ENCODE data around the gene RNF126.
"Not testable (repeated sequence)": the region's sequence is repeated elsewhere in the genome, so short reads cannot be mapped to it uniquely, and the experiment has no call there.

RNF126 gene

DNA sequence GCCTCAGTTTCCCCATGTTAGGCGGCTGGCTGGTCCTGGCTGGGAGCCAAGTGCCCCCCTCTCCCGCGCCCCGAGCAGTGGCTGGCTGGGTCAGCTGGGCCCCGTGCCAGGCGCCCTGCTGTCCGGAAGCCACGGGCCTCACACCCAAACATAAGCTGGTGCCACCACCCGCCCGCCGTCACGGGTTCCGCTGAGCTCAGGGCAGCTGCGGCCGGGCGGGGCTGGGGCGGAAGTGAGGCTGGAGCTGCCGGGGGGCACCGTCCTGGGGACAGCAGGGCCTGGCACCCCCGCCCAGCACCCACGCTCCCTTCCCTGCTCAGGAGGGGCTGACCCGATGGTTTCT lies 54.0 kb downstream of the RNF126 start:
- no peak for DNase-seq

DNA sequence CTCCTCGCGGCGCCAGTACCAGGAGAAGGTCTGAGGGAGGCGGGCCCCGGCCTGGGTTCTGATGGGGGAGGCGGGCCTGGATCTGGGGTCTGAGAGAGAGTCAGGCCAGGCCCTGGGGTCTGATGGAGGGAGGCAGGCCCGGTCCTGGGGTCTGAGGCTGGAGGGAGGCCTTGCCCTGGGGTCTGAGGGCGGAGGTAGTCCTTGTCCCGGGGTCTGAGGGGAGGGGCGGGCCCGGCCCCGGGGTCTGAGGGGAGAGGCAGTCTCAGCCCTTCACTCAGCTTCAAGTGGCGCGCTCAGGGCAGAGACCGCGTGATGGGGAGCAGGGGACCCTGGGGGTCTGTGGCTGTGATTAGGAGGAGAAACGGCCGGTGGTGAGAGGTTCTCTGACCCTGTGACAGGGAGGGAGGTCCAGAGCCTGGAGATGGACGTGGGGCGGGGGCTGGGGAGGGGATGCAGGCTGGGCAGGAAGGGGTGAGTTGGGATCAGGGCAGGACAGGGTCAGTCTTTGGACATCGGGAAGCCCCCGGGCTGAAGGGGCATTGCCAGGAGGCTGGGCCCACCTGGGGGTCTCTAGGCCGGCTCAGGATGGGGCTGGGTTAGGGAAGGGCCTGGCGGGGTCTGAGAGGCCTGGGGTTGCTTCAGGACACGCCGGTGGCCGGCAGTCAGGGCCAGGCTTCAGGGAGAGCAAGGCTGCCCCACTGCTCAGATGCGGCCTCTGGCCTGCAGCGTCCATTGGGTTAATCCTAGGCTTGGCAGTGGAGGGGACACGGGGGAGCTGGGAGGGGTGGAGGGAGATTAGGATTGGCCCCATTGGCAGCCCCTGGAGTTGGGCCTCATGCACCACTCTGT lies 54.6 kb downstream of the RNF126 start:
- DNase-seq: no peak

DNA sequence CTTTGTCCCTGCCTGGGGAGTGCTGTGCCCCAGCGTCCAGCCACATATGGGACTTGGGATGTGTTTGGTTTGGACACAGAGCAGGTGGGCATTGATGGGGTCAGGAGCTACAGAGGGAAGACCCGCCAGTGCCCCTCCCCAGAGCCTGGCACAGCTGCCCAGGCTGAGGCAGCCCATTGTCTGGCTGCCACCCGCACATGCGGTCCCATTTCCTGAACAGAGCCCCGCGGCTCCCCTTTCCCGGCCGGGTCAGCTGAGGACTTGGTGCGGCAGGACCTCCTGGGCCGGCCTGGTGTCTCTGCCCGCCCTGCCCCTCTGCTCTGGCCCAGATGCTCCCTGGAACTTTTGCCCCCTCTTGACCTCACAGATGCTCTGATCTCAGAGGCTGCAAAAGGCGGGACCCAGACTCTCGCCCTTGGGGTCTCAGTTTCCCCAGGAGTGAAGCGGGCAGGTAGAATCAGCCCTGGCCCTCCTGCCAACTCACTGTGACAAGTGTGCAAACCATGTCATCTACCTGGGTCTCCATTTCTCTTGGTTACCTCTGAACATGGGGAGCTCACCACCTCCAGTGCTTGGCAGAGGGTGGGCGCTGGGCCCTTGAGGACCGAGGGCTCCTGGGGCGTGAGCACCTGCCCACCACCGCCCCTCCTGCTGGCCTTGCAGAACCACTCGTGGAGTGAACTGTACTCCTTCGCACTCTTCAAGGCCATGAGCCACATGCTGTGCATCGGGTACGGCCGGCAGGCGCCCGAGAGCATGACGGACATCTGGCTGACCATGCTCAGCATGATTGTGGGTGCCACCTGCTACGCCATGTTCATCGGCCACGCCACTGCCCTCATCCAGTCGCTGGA lies 55.5 kb downstream of the RNF126 start:
- DNase-seq: no peak

DNA sequence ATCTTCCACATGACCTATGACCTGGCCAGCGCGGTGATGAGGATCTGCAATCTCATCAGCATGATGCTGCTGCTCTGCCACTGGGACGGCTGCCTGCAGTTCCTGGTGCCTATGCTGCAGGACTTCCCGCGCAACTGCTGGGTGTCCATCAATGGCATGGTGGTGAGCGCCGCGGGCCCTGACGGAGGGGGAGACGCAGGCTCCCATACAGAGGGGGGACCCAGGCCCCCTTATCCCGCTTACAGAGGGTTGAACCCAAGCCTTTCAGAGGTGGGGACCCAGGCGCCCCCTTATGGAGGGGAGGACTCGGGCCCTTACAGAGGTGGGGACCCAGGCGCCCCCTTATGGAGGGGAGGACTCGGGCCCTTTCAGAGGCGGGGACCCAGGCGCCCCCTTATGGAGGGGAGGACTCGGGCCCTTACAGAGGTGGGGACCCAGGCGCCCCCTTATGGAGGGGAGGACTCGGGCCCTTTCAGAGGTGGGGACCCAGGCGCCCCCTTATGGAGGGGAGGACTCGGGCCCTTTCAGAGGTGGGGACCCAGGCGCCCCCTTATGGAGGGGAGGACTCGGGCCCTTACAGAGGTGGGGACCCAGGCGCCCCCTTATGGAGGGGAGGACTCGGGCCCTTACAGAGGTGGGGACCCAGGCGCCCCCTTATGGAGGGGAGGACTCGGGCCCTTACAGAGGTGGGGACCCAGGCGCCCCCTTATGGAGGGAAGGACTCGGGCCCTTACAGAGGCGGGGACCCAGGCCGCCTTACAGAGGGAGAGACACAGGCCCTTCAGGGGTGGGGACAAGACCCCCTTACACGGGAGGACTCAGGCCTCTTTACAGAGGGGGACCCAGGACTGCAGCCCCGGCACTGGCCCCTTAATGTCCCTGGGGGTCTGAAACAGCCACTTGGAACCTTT lies 57.7 kb downstream of the RNF126 start:
- not testable (repeated sequence) for DNase-seq

DNA sequence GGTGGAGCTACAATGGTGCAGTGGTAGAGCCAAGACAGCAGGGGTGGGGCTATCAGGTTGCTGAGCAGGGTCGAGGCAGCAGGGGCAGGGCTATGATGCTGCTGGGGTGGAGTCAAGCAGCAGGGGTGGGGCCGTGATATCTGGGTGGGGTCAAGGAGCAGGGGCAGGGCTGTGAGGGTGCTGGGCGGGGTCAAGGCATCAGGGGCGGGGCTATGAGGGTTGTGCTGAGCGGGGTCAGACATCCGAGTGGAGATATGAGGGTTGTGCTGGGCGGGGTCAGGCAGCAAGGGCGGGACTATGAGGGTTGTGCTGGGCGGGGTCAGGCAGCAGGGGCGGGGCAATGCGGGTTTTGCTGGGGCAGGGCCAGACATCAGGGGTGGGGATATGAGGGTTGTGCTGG lies 58.7 kb downstream of the RNF126 start:
- no peak for DNase-seq

DNA sequence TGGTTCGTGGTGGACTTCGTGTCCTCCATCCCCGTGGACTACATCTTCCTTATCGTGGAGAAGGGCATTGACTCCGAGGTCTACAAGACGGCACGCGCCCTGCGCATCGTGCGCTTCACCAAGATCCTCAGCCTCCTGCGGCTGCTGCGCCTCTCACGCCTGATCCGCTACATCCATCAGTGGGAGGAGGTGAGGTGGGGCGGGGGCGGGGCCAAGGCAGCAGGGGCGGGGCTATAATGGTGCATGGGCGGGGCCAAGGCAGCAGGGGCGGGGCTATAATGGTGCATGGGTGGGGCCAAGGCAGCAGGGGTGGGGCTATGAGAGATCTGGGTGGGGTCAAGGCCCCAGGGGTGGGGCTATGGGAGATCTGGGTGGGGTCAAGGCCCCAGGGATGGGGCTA lies 59.2 kb downstream of the RNF126 start:
- not testable (repeated sequence) for DNase-seq

DNA sequence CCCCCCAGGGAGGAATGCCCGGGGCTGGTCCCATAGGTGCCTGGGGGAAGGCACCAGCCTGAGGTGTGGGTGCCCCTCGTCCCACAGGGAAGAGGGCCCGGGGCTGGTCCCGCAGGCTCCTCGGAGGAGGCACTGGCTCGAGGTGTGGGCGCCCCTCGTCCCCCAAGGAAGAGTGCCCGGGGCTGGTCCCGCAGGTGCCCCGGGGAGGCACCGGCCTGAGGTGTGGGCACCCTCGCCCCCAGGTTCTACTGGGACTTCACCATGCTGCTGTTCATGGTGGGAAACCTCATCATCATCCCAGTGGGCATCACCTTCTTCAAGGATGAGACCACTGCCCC lies 59.7 kb downstream of the RNF126 start:
- not testable (repeated sequence) for DNase-seq

DNA sequence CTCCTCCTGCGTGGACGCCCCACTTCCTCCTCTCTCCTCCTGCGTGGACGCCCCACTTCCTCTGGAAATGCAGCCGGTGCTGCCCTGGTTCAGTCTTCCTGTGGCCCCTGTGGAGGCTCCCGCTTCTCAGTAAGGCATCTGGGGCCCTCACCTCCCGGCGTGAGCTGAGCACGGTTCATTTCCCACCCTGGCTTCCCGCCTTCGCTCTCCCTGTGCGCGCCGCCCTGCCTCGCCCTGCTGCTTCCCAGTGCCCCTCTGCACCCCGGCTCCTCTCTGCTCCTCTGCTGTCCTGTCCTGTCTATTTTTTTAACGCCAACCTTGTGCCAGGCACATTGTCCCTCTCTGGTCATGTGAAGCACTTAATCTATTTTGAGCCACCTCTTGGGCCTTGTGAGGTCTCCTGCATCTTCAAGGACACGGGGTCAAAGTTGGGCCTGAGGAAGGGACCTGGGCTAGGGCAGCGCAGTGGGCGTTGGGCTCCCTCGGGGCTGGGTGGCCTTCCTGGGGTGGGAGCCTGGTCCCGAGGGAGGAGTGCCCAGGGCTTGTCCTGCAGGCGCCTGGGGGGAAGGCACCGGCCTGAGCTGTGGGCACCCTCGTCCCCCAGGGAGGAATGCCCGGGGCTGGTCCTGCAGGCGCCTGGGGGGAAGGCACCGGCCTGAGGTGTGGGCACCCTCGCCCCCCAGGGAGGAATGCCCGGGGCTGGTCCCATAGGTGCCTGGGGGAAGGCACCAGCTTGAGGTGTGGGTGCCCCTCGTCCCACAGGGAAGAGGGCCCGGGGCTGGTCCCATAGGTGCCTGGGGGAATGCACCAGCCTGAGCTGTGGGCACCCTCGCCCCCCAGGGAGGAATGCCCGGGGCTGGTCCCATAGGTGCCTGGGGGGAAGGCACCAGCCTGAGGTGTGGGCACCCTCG lies 60.4 kb downstream of the RNF126 start:
- no peak for DNase-seq

DNA sequence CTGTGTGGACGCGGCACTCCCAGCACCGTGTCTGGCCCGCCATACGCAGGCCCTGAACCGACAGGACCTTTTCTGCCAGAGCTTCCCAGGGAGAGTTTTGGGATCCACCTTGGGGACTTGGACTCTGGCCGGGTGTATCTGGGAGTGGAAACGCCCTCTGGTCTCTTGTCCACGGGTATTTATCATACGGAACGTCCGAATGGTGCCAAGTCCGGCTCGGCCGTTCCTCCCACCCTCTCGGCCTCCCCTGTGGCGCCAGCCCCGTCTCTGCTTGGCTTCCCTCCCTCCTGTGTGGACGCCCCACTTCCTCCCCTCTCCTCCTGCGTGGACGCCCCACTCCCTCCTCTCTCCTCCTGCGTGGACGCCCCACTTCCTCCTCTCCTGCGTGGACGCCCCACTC lies 61.2 kb downstream of the RNF126 start:
- DNase-seq: no peak

DNA sequence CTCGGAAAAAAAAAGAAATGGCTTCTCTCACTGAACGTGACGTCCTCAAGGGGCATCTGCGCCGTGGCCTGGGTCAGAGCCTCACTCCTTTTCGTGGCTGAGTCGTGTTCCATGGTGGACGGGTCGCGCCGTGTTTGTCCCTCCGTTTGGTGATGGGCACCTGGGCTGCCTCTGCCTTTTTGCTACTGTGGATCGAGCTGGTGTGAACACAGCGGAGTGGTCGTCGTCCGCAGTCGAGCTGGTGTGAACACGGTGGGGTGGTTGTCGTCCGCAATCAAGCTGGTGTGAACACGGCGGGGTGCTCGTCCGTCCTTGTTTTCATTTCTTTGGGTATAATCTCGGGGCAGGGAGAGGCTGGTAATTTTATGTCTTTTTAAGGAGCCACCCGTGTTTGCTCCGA lies 61.7 kb downstream of the RNF126 start:
- no peak for DNase-seq
